ENCODE results near the gene TMEM135. TPM values are rescaled to one million over a fixed set of nuclear protein-coding genes. Genes with fewer than 3 reads are reported as not detected.
"Not testable (repeated sequence)": the region's sequence is repeated elsewhere in the genome, so short reads cannot be mapped to it uniquely, and the experiment has no call there.

Gene TMEM135
- total RNA-seq, 1 donor from 2014 or later: 38.1 TPM

GRCh38 chr11:87266751-87267150 is 229.0 kb downstream of the TMEM135 start:
- Mint-ChIP-seq H3K36me3 (ENCODE audit: unreplicated experiment) (no peaks in the 10 kb centered on the region), H3K9me3 (ENCODE audit: unreplicated experiment) (no peaks in the 10 kb centered on the region), H3K4me1 (ENCODE audit: low read depth, unreplicated experiment) (no peaks in the 10 kb centered on the region), H3K27me3 (ENCODE audit: unreplicated experiment) (no peaks in the 10 kb centered on the region), H3K27ac (ENCODE audit: unreplicated experiment) (no peak overlapping the region), H3K4me3 (ENCODE audit: unreplicated experiment) (no peak overlapping the region)
- TF ChIP-seq CTCF (IDR thresholded peaks at IDR 0.05; ENCODE audit: partially characterized antibody, unreplicated experiment): no peak
- no peak for DNase-seq

- H3K27me3 Mint-ChIP-seq (ENCODE audit: unreplicated experiment); H3K4me1 Mint-ChIP-seq (ENCODE audit: low read depth, unreplicated experiment); H3K27ac Mint-ChIP-seq (ENCODE audit: unreplicated experiment); H3K36me3 Mint-ChIP-seq (ENCODE audit: unreplicated experiment); DNase-seq; H3K4me3 Mint-ChIP-seq (ENCODE audit: unreplicated experiment); H3K9me3 Mint-ChIP-seq (ENCODE audit: unreplicated experiment): not testable (repeated sequence)
Measured at GRCh38 chr11:87271951-87272350, 234.2 kb downstream of the TMEM135 start.

- Mint-ChIP-seq H3K27me3 (ENCODE audit: unreplicated experiment) (no peaks in the 10 kb centered on the region), H3K4me3 (ENCODE audit: unreplicated experiment) (no peak overlapping the region), H3K4me1 (ENCODE audit: low read depth, unreplicated experiment) (no peaks in the 10 kb centered on the region), H3K36me3 (ENCODE audit: unreplicated experiment) (no peaks in the 10 kb centered on the region), H3K27ac (ENCODE audit: unreplicated experiment) (no peak overlapping the region), H3K9me3 (ENCODE audit: unreplicated experiment) (no peaks in the 10 kb centered on the region)
- DNase-seq: no peak
- TF ChIP-seq CTCF (IDR thresholded peaks at IDR 0.05; ENCODE audit: partially characterized antibody, unreplicated experiment): no peak
Measured at GRCh38 chr11:87275176-87275575, 237.4 kb downstream of the TMEM135 start.

- Mint-ChIP-seq H3K27ac (ENCODE audit: unreplicated experiment) (no peak overlapping the region), H3K9me3 (ENCODE audit: unreplicated experiment) (no peaks in the 10 kb centered on the region), H3K36me3 (ENCODE audit: unreplicated experiment) (no peaks in the 10 kb centered on the region), H3K4me1 (ENCODE audit: low read depth, unreplicated experiment) (no peaks in the 10 kb centered on the region), H3K27me3 (ENCODE audit: unreplicated experiment) (no peaks in the 10 kb centered on the region), H3K4me3 (ENCODE audit: unreplicated experiment) (no peak overlapping the region)
- TF ChIP-seq CTCF (IDR thresholded peaks at IDR 0.05; ENCODE audit: partially characterized antibody, unreplicated experiment): no peak
- no peak for DNase-seq
Measured at GRCh38 chr11:87280143-87280542, 242.4 kb downstream of the TMEM135 start.

- H3K9me3 Mint-ChIP-seq (ENCODE audit: unreplicated experiment): no peaks in the 10 kb centered on the region
- no peak for TF ChIP-seq CTCF (IDR thresholded peaks at IDR 0.05; ENCODE audit: partially characterized antibody, unreplicated experiment)
- no peaks in the 10 kb centered on the region for H3K4me1 Mint-ChIP-seq (ENCODE audit: low read depth, unreplicated experiment)
- no peak overlapping the region for H3K27ac Mint-ChIP-seq (ENCODE audit: unreplicated experiment)
- no peaks in the 10 kb centered on the region for H3K36me3 Mint-ChIP-seq (ENCODE audit: unreplicated experiment)
- H3K4me3 Mint-ChIP-seq (ENCODE audit: unreplicated experiment): no peak overlapping the region
- DNase-seq: no peak
- no peaks in the 10 kb centered on the region for H3K27me3 Mint-ChIP-seq (ENCODE audit: unreplicated experiment)
Measured at GRCh38 chr11:87281496-87281895, 243.8 kb downstream of the TMEM135 start.

- no peak for TF ChIP-seq CTCF (IDR thresholded peaks at IDR 0.05; ENCODE audit: partially characterized antibody, unreplicated experiment)
- Mint-ChIP-seq H3K9me3 (ENCODE audit: unreplicated experiment) (no peaks in the 10 kb centered on the region), H3K36me3 (ENCODE audit: unreplicated experiment) (no peaks in the 10 kb centered on the region), H3K4me3 (ENCODE audit: unreplicated experiment) (no peak overlapping the region), H3K4me1 (ENCODE audit: low read depth, unreplicated experiment) (no peaks in the 10 kb centered on the region), H3K27ac (ENCODE audit: unreplicated experiment) (no peak overlapping the region), H3K27me3 (ENCODE audit: unreplicated experiment) (no peaks in the 10 kb centered on the region)
- no peak for DNase-seq
Measured at GRCh38 chr11:87284306-87284705, 246.6 kb downstream of the TMEM135 start.

GRCh38 chr11:87285674-87286073 is 247.9 kb downstream of the TMEM135 start:
- DNase-seq; H3K27me3 Mint-ChIP-seq (ENCODE audit: unreplicated experiment); H3K36me3 Mint-ChIP-seq (ENCODE audit: unreplicated experiment); H3K4me1 Mint-ChIP-seq (ENCODE audit: low read depth, unreplicated experiment); H3K4me3 Mint-ChIP-seq (ENCODE audit: unreplicated experiment); H3K9me3 Mint-ChIP-seq (ENCODE audit: unreplicated experiment); H3K27ac Mint-ChIP-seq (ENCODE audit: unreplicated experiment): not testable (repeated sequence)
